Hindlimb muscle (tissue), 1 donor: ENCODE measurements around the gene MBP. TPM values are rescaled to one million over a fixed set of nuclear protein-coding genes. Genes with fewer than 3 reads are reported as not detected.
A peak's percentile ranks its signal among the peaks of the same experiment; 100 is the strongest.
"Not testable (repeated sequence)": the region's sequence is repeated elsewhere in the genome, so short reads cannot be mapped to it uniquely, and the experiment has no call there.

Source experiments
- DNase-seq: peaks from one replicate; pipeline ENCODE4 v3.0.0-alpha.2; 2013
- polyA plus RNA-seq: library from polyadenylated mRNA; unstranded; fragments of 120-200 nt; gene quantifications from one replicate; pipeline ENCODE4 v1.2.1, GENCODE V29; 2013; ENCODE audit not compliant: insufficient read length

MBP gene
- polyA plus RNA-seq, 1 donor = 18.5 TPM

DNA sequence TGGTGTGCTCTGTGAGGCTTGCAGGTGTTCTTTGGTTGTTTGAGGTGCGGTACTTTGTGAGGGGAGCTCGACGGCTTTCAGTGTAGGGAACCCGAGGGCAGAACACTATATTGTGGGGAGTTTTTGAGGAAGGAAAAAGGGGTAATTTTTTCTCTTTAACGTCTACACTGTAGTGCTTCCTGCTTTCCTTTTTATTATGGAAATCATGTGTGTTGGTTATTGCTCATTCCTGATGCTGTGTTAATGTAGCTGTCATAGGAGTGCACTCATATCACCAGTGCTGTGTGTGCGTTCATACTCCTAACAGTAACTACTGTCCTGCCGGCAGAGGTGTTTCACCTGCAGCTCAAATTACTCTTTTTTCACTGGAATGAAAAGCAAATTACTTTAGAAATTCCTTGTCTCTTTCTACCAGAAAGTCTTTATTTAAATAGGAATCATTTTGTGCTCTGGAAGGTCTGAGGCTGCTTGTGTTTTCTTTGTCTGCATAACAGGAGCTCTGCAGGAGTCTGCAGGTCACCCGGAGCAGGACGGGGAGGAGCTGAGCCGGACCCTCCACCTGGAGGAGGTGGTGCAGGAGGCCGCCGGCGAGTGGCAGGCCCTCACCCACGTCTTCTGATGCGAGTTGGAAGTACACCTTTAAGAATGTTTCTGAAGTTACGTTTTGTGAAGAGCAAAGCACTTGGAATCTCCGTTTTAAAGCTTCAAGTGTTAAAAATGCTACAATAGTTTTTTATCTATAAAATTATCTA is 164.7 kb downstream of the MBP start:
- no peak for DNase-seq

DNA sequence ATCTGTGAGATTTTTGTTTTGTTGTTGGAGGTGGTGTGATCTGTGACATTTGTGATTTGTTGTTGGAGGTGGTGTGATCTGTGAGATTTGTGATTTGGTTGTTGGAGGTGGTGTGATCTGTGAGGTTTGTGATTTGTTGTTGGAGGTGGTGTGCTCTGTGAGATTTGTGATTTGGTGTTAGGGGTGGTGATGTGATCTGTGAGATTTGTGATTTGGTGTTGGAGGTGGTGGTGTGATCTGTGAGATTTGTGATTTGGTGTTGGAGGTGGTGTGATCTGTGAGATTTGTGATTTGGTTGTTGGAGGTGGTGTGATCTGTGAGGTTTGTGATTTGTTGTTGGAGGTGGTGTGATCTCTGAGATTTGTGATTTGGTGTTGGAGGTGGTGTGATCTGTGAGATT is 165.3 kb downstream of the MBP start:
- not testable (repeated sequence) for DNase-seq

DNA sequence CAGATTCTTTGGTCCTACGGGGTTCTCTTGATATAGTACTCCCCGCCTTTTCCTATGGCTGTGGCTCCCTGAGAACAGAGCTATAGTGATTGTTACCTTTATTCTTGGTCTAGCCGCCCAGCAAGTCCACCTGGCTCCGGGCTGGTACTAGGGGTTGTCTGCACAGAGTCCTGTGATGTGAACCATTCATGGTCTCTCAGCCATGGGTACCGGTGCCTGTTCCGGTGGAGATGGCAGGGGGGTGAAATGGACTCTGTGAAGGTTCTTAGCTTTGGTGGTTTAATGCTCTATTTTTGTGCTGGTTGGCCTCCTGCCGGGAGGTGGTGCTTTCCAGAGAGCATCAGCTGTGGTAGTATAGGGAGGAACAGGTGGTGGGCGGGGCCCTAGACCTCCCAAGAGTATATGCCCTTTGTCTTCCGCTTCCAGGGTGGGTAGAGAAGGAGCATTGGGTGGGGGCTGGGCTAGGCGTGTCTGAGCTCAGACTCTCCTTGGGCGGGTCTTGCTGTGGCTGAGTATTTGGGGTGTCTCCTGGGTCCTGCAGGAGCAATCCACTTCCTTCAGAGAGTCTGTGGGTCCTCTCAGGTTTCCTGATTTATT is 166.9 kb downstream of the MBP start:
- not testable (repeated sequence) for DNase-seq

- no peak for DNase-seq
These were observed 168.6 kb downstream of the MBP start for GRCh38 chr18:76963936-76964335.

DNA sequence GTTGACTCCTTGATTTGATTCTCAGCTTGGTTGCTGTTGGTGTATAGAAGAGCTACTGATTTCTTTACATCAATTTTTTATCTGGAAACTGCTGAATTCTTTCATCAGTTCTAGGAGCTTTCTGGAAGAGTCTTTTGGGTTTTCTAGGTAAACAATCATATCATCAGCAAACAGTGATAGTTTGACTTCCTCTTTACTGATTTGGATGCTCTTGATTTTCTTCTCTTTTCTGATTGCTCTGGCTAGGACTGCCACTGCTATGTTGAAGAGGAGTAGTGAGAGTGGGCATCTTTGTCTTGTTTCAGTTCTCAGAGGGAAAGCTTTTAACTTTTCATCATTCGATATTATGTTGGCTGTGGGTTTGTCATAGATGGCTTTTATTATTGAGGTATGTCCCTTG is 169.7 kb downstream of the MBP start:
- DNase-seq = no peak

DNA sequence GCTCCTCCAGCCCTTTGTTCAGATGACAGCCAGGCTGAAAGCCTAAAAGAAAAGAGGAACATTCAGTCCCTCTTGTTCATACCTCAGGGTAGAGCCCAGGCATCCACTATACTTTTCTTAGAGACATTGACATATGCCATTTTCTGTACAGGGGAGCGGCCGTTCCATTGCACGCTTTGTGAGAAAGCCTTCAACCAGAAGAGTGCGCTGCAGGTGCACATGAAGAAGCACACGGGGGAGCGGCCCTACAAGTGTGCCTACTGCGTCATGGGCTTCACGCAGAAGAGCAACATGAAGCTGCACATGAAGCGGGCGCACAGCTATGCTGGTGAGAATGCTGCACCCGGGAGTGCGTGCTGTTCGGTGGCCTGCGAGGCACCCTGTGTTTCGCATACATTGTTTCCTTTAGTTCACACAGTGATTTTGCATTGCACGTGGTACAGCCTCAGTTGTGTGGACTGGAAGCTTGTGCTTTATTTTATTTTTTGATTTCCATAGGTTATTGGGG is 172.0 kb downstream of the MBP start:
- DNase-seq = no peak

- no peak for DNase-seq
These were observed 173.0 kb downstream of the MBP start for GRCh38 chr18:76959605-76960004.

- no peak for DNase-seq
These were observed 173.8 kb downstream of the MBP start for GRCh38 chr18:76958692-76959341.

DNA sequence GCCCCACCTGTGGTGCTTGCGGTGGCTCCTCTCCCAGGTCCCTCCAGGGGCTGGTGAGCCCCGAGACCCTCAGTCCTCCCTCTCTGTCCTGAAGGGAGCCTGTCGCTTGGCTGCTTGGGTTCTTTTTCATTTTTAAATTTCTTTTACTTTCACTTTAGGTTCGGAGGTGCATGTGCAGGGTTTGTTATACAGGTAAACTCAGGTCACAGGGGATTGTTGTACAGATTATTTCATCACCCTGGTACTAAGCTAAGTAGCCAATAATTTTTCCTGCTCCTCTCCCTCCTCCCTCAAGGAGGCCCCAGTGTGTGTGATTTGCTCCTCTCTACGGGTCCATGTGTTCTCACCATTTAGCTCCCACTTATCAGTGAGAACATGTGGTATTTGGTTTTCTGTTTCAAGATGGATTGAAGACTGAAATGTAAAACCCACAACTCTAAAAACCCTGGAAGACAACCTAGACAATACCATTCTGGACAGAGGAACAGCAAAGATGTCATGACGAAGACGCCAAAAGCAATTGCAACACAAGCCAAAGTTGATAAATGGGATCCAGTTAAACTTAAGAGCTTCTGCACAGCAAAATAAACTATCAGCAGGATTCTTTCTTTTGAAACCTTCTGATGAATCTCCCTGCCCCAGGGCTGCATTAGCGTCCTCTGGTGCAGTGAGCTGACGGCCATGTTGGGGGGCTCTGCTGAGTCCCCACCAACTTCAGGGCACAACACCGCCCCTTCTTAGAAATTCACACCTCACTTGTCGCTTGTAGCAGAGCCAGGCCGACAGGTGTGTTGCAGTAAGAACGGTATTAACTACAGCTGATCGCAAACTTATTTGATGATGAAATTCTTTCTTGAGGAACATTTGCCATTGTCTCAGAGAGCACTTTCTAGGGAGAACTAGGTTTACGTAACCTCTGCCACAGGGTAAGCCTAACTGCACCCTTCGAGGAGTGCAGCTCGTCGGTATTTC is 174.9 kb downstream of the MBP start:
- no peak for DNase-seq

GRCh38 chr18:76956648-76957047 is 175.9 kb downstream of the MBP start:
- DNase-seq = no peak

DNA sequence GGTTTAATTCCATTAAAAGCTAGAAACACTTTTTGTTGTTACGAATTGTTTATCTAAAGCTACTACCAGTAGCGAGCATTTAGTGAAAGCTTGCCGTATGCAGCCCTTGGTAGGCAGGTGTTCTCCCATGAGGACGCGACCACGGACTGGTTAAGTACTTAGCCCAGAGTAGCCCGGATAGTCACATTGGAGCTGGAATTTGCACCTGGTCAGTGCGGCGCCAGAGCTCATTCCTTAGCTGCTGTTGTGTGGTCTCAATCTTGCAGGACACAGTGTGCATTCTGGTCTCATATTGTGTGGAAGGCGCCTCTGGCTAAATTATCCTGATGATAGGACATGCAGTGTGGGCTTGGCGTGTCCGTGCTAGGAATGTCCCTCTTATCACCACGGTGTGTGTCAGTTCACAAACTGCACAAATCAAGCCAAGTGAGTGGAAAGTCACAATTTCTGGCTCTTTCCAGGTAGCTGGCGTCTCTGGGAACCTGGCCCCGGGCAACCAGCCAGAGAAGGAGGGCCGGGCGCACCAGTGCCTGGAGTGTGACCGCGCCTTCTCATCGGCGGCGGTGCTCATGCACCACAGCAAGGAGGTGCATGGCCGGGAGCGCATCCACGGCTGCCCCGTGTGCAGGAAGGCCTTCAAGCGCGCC is 176.9 kb downstream of the MBP start:
- no peak for DNase-seq

DNA sequence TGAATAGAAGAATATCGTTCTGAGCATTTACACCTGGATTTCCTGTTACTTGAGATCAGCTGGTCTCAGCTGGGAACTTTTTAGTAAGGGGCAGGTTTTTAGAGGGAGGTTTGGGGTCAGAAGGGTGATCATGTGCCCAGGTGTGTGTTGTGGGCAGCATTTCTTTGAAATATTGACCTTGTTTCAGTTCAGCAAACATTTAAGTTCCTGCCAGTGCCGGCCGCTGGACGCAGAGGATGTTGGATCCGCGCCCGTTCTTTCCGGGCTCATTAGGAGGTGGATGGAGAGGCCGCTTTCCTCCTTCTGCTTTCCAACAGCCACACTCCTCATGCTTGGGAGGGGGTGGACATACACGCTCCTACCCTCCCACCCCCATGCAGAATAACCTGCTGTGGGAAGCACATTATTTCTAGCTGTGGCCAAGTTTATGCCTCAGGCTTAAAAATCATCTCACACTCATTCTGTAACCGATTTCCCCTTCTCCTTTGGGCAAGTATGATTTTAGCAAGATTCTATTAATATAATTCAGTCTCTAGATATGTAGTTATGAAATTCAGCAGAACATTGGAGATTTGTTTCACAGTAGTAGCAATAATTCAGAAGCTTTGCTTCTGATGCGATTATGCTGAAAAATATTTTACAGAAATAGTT is 178.9 kb downstream of the MBP start:
- DNase-seq = peak; percentile 68

GRCh38 chr18:76953156-76953555 is 179.4 kb downstream of the MBP start:
- no peak for DNase-seq

DNA sequence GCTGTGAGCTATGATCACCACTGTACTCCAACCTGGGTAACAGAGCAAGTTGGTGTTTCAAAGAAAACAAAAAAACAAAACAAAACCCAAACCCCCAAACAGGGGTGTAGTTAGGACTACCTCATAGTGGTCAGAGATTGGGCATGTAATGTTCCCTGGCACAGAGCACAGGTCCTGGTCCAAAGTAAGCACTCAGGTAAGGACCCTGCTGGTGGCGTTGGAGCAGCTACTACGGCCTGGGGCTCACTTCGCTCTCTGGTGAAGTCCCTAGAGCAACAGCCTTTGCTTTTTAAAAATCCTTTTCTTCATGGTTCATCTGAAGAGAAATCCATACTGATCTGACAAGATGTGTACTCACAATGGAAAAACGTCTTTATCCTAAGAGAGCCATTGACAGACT is 179.8 kb downstream of the MBP start:
- DNase-seq = no peak

GRCh38 chr18:76951456-76952247 is 180.9 kb downstream of the MBP start:
- no peak for DNase-seq

GRCh38 chr18:76948345-76948744 is 184.2 kb downstream of the MBP start:
- no peak for DNase-seq

DNA sequence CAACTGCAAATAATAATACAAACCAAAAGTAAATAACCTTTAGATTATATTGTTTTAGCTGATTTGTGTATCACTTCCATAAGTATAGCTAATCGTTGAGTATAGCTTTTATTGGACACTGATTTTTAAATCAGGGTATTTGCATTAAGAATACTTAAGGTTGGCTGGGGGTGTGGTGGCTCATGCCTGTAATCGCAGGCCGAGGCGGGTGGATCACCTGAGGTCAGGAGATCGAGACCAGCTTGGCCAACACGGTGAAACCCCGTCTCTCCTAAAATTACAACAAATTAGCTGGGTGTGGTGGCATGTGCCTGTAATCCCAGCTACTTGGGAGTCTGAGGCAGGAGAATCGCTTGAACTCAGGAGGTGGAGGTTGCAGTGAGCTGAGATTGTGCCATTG is 188.2 kb downstream of the MBP start:
- not testable (repeated sequence) for DNase-seq

- no peak for DNase-seq
These were observed 188.8 kb downstream of the MBP start for GRCh38 chr18:76943542-76944339.

DNA sequence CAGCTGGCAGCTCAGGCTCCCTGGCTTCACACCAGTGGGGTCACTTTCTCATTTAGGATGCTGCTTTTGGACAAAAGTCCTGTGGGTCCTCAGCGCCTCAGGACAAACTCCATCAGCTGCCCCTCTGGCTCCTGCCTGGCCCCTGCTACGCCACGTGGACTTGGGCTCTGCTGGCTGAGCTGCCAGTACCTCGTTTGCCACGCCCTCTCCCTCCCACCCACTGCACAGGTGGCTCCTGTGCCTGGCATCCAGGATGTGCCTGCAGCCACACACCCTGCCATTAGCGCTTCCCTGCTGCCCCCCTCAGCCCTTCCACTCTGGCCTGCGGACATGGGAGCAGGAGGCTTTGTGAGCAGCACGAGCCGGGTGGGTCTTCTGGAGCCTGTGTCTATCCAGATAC is 191.3 kb downstream of the MBP start:
- DNase-seq = no peak

DNA sequence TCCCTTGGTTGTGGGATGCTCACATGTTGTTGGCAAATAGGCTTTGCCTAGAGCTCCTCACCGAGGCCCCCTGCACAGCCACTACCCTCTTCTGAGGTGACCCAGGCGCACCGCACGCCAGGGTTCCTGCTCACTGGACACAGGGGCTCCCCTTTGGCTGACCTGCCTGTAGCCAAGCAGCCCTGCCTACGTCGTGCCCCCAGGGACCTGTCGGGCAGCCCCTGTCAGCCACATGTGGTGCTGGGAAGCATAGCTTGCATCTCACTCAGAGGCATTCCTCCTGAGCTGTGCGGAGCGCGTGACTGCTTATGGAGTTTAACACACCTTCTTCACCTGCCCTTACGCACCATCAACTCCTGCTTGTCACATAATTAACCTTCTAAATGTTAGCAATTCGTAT is 194.0 kb downstream of the MBP start:
- no peak for DNase-seq
